Uterus (tissue), 4 donors: ENCODE measurements around the gene ENPP3. TPM values are rescaled to one million over a fixed set of nuclear protein-coding genes. Genes with fewer than 3 reads are reported as not detected.

ENCODE experiments used
- DNase-seq, 2 donors: peaks; one replicate each; pipeline ENCODE4 v3.0.0-alpha.2; 2019 to 2020
- H3K27ac ChIP-seq, 2 donors: fragments of 200-600 bp; sonication (generic); 1 replicate in 1 of 2; 2 replicates in 1 of 2; pipeline ENCODE4 v1.5.1; 2016 to 2018
- H3K27me3 ChIP-seq, 2 donors: fragments of 200-600 bp; sonication (generic); one replicate each; pipeline ENCODE4 v1.5.1; 2018 to 2019; ENCODE audit warnings: control low read depth in 1 of 2
- H3K36me3 ChIP-seq, 2 donors: fragments of 200-600 bp; sonication (generic); one replicate each; pipeline ENCODE4 v1.5.1; 2019; ENCODE audit warnings: control low read depth in 1 of 2
- H3K4me1 ChIP-seq, 2 donors: fragments of 200-600 bp; sonication (generic); one replicate each; pipeline ENCODE4 v1.5.1; 2018 to 2019; ENCODE audit warnings: control low read depth in 1 of 2
- H3K4me3 ChIP-seq, 2 donors: fragments of 200-600 bp; sonication (generic); 1 replicate in 1 of 2; 2 replicates in 1 of 2; pipeline ENCODE4 v1.5.1; 2018 to 2019; ENCODE audit warnings: mild to moderate bottlenecking in 1 of 2
- H3K9me3 ChIP-seq, 2 donors: fragments of 200-600 bp; sonication (generic); one replicate each; pipeline ENCODE4 v1.5.1; 2019; ENCODE audit warnings: control low read depth in 1 of 2
- CTCF ChIP-seq, 4 experiments: fragments of 200-600 bp in 2 of 4; fragments of 450-650 bp in 2 of 4; sonication (generic) in 2 of 4; IDR thresholded peaks; one replicate each; pipeline ENCODE4 v1.5.1; 2016 to 2019; ENCODE audit warnings: antibody characterized with exemption in 4 of 4, mild to moderate bottlenecking in 2 of 4, moderate library complexity in 1 of 4
- POLR2A ChIP-seq, 2 donors: fragments of 450-650 bp; IDR thresholded peaks; one replicate each; pipeline ENCODE4 v1.6.1; 2016; ENCODE audit warnings: antibody characterized with exemption in 2 of 2, mild to moderate bottlenecking in 1 of 2, moderate library complexity in 1 of 2
- intact Hi-C: fragments of 100-400 bp; cut with DNase I; formaldehyde crosslinking; loops from one replicate; pipeline ENCODE4 v1.15.1; 2023; ENCODE audit warnings: low total_unique reads
- total RNA-seq, 4 donors: library from RNA; depleted of rRNA in 3 of 4; stranded (reverse); fragments of >200 nt in 3 of 4; gene quantifications; one replicate each; pipeline versions ENCODE4 v1.1.0 to v1.2.4, GENCODE V29; 2014 to 2023
- donor health status: DM: yes; HTN: yes; CAD: no.

Gene ENPP3
- total RNA-seq, 4 donors from 2014 or later, result 0.40 to 7.2 (median 4.2) TPM

- Histone ChIP-seq H3K4me1 (no peaks in the 10 kb centered on the region), H3K27ac (no peak overlapping the region), H3K4me3 (no peak overlapping the region), H3K36me3 (no peaks in the 10 kb centered on the region), H3K9me3 (no peaks in the 10 kb centered on the region), H3K27me3 (no peaks in the 10 kb centered on the region)
- DNase-seq, result no peak
- intact Hi-C loops, result no loop called here
- TF ChIP-seq CTCF (IDR thresholded peaks at IDR 0.05) (no peak), POLR2A (IDR thresholded peaks at IDR 0.05) (no peak)
These were observed 125.9 kb downstream of the ENPP3 start for GRCh38 chr6:131762984-131763383.

- H3K4me1 ChIP-seq, result no peaks in the 10 kb centered on the region
These were observed 126.6 kb downstream of the ENPP3 start for GRCh38 chr6:131763749-131764148.

GRCh38 chr6:131764350-131764749 lies 127.2 kb downstream of the ENPP3 start:
- Histone ChIP-seq H3K27ac (no peak overlapping the region), H3K4me1 (no peaks in the 10 kb centered on the region), H3K9me3 (no peaks in the 10 kb centered on the region), H3K4me3 (no peak overlapping the region), H3K27me3 (no peaks in the 10 kb centered on the region), H3K36me3 (no peaks in the 10 kb centered on the region)
- intact Hi-C loops, result no loop called here
- no peak for TF ChIP-seq POLR2A (IDR thresholded peaks at IDR 0.05)
- no peak for TF ChIP-seq CTCF (IDR thresholded peaks at IDR 0.05)
- no peak for DNase-seq

More at GRCh38 chr6:131763749-131764148, 126.6 kb downstream of the ENPP3 start:
- no peaks in the 10 kb centered on the region for H3K27me3 ChIP-seq
- DNase-seq, result no peak
- H3K4me3 ChIP-seq, result no peak overlapping the region
- intact Hi-C loops, result no loop called here
- no peak for TF ChIP-seq CTCF (IDR thresholded peaks at IDR 0.05)
- TF ChIP-seq POLR2A (IDR thresholded peaks at IDR 0.05), result no peak
- no peaks in the 10 kb centered on the region for H3K9me3 ChIP-seq
- no peak overlapping the region for H3K27ac ChIP-seq
- no peaks in the 10 kb centered on the region for H3K36me3 ChIP-seq

- Histone ChIP-seq H3K9me3 (no peaks in the 10 kb centered on the region), H3K27ac (peak overlapping the region in 1 of 2 donors; percentile 6), H3K27me3 (no peaks in the 10 kb centered on the region), H3K4me1 (no peaks in the 10 kb centered on the region), H3K36me3 (no peaks in the 10 kb centered on the region), H3K4me3 (no peak overlapping the region)
- TF ChIP-seq CTCF (IDR thresholded peaks at IDR 0.05) (no peak), POLR2A (IDR thresholded peaks at IDR 0.05) (no peak)
- intact Hi-C loops, result no loop called here
- DNase-seq, result no peak
These were observed 128.1 kb downstream of the ENPP3 start for GRCh38 chr6:131765081-131765803.

- intact Hi-C loops, result no loop called here
- H3K4me3 ChIP-seq, result no peak overlapping the region
- no peaks in the 10 kb centered on the region for H3K36me3 ChIP-seq
These were observed 128.7 kb downstream of the ENPP3 start for GRCh38 chr6:131765804-131766135.

More at GRCh38 chr6:131765804-131766135, 128.7 kb downstream of the ENPP3 start:
- Histone ChIP-seq H3K27ac (peak overlapping the region in 1 of 2 donors; percentile 6), H3K27me3 (no peaks in the 10 kb centered on the region), H3K9me3 (no peaks in the 10 kb centered on the region), H3K4me1 (no peaks in the 10 kb centered on the region)
- no peak for DNase-seq
- no peak for TF ChIP-seq POLR2A (IDR thresholded peaks at IDR 0.05)
- no peak for TF ChIP-seq CTCF (IDR thresholded peaks at IDR 0.05)
